ENCODE data around the gene KLHDC8B. TPM values are rescaled to one million over a fixed set of nuclear protein-coding genes. Genes with fewer than 3 reads are reported as not detected.

The KLHDC8B gene
- total RNA-seq, 1 experiment from 2014 or later: 1.7 TPM

DNA sequence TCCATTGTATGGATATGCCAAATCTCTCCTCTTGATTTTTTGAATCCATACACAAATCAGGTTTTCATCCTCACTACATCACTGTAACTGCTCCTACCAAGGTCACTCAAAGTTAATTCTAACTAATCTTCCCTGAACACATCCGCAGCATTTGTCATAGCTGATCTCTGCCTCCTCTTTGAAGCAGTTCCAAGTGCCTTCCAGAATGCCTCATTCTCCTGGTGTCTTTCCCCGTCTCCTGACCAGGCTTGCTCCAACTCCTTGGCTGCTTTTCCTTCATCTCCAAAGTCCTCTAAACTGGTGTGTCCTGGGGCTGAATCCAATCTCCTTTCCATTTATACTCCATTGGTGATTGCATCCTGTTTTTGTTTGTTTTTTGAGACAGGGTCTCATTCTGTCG is 26.8 kb downstream of the KLHDC8B start:
- no TSS peak for BruUV-seq (replicated peaks)
- no peaks in the 10 kb centered on the region for H3K36me3 Mint-ChIP-seq (ENCODE audit: insufficient read depth, unreplicated experiment)
- CTCF ChIA-PET: interaction anchor here (0.6 to 0.7 kb wide), 2 partner anchors 9 to 639 kb away, joined by 3 to 4 read pairs; no protein-coding TSS in a partner anchor
- no peaks in the 10 kb centered on the region for H3K27me3 Mint-ChIP-seq (ENCODE audit: insufficient read depth, unreplicated experiment)
- no peak for DNase-seq (ENCODE audit: unreplicated experiment)
- H3K27ac Mint-ChIP-seq (ENCODE audit: low read depth, unreplicated experiment): no peak overlapping the region
- no peaks in the 10 kb centered on the region for H3K9me3 Mint-ChIP-seq (ENCODE audit: unreplicated experiment)
- POLR2A ChIA-PET: no interaction called here
- H3K4me3 Mint-ChIP-seq (ENCODE audit: unreplicated experiment): no peak overlapping the region
- intact Hi-C loops (cut with micrococcal nuclease): no loop called here
- no peaks in the 10 kb centered on the region for H3K4me1 Mint-ChIP-seq (ENCODE audit: insufficient read depth, unreplicated experiment)
- TF ChIP-seq, protein P1, sequence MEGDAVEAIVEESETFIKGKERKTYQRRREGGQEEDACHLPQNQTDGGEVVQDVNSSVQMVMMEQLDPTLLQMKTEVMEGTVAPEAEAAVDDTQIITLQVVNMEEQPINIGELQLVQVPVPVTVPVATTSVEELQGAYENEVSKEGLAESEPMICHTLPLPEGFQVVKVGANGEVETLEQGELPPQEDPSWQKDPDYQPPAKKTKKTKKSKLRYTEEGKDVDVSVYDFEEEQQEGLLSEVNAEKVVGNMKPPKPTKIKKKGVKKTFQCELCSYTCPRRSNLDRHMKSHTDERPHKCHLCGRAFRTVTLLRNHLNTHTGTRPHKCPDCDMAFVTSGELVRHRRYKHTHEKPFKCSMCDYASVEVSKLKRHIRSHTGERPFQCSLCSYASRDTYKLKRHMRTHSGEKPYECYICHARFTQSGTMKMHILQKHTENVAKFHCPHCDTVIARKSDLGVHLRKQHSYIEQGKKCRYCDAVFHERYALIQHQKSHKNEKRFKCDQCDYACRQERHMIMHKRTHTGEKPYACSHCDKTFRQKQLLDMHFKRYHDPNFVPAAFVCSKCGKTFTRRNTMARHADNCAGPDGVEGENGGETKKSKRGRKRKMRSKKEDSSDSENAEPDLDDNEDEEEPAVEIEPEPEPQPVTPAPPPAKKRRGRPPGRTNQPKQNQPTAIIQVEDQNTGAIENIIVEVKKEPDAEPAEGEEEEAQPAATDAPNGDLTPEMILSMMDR (IDR thresholded peaks at IDR 0.05; ENCODE audit: unreplicated experiment): no peak

DNA sequence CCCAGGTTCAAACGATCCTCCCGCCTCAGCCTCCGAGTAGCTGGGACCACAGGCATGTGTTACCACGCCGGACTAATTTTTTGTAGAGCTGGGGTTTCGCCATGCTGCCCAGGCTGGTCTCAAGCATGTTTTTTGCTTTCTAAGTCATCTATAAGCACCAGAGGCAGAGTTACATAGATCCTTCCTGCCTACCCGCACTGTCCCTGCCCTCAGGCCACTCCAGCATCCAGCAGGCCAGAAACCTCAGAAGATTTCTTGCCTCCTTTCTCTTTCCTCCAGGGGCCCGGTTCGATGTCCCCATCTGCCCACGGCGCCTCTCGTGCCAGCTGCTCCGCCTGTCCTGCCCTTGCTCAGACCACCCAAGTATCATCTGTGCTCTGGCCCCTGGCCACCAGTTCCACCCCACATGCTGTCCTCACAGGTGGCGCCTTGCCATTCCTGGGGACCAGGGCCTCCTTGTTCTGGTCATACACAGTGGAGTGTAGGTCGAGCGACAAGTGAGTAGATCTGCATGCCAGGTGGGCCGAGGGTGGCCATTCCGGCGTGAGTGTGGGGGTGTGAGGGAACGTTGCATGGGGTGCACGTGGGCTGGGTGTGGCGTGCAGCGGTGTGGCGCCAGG is 27.3 kb downstream of the KLHDC8B start:
- Mint-ChIP-seq H3K4me1 (ENCODE audit: insufficient read depth, unreplicated experiment) (no peaks in the 10 kb centered on the region), H3K9me3 (ENCODE audit: unreplicated experiment) (no peaks in the 10 kb centered on the region), H3K27me3 (ENCODE audit: insufficient read depth, unreplicated experiment) (no peaks in the 10 kb centered on the region), H3K36me3 (ENCODE audit: insufficient read depth, unreplicated experiment) (no peaks in the 10 kb centered on the region), H3K27ac (ENCODE audit: low read depth, unreplicated experiment) (no peak overlapping the region), H3K4me3 (ENCODE audit: unreplicated experiment) (no peak overlapping the region)
- ChIA-PET POLR2A (no interaction called here), CTCF (interaction anchor here (0.6 to 0.7 kb wide), 2 partner anchors 8 to 640 kb away, joined by 3 to 4 read pairs; no protein-coding TSS in a partner anchor)
- DNase-seq (ENCODE audit: unreplicated experiment): no peak
- BruUV-seq (replicated peaks): no TSS peak
- TF ChIP-seq, protein P1 (IDR thresholded peaks at IDR 0.05; ENCODE audit: unreplicated experiment): no peak
- intact Hi-C loops (cut with micrococcal nuclease): no loop called here

DNA sequence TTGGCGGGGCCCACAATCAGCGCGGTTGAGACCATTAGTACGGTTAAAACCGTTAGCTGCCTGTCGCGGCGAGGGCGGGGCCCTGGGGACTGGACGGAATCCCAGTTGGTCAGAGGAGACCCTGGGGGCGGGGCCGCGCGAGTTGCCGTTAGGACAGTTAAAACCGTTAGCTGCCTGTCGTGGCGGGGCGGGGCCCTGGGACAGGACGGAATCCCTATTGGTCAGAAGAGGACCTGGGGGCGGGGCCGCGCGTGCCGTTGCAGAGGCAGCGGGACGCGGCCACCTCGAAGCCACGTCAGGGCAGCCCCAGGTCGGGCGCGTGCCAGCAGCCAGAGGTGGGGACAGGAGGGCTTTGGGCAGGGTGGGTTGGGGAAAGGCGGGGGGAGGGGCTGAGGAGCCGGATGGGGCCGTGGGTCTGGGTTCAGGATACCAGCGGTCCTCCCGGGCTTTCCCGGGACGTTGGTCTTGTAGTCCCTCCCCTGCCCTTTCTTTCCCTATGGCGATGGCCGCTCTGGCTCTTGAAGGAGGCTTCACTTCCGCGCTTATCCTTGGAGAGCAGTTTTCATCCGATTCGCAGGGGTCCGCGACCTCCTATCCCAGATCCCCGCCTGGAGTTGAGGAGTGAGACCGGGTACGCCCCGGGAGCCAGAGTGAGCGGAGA is 28.0 kb downstream of the KLHDC8B start:
- intact Hi-C loops (cut with micrococcal nuclease): no loop called here
- DNase-seq (ENCODE audit: unreplicated experiment): no peak
- Mint-ChIP-seq H3K36me3 (ENCODE audit: insufficient read depth, unreplicated experiment) (no peaks in the 10 kb centered on the region), H3K4me1 (ENCODE audit: insufficient read depth, unreplicated experiment) (no peaks in the 10 kb centered on the region), H3K27me3 (ENCODE audit: insufficient read depth, unreplicated experiment) (no peaks in the 10 kb centered on the region), H3K4me3 (ENCODE audit: unreplicated experiment) (no peak overlapping the region), H3K27ac (ENCODE audit: low read depth, unreplicated experiment) (no peak overlapping the region), H3K9me3 (ENCODE audit: unreplicated experiment) (no peaks in the 10 kb centered on the region)
- no TSS peak for BruUV-seq (replicated peaks)
- ChIA-PET CTCF (interaction anchor here (0.6 kb wide), 1 partner anchor 13 kb away, joined by 3 read pairs; no protein-coding TSS in a partner anchor), POLR2A (no interaction called here)
- TF ChIP-seq, protein P1 (IDR thresholded peaks at IDR 0.05; ENCODE audit: unreplicated experiment): no peak

DNA sequence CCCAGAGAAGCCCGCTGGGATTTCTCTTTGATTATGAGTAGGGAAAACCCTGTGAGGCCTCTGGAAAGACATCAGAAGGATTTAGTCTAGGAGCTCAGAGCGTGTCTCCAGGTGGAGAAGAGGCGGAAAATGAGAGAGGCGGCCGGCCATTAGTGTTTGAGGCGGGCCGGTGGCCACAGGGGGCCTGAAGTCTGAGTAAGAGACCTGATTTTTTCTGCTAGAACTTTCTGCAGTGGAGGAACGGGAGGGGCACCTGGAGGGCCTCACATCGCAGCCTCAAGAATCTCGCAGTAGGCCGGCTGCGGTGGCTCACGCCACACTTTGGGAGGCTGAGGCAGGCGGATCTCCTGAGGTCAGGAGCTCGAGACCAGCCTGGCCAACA is 28.5 kb downstream of the KLHDC8B start:
- ChIA-PET POLR2A (no interaction called here), CTCF (interaction anchor here (0.6 kb wide), 1 partner anchor 12 kb away, joined by 3 read pairs; no protein-coding TSS in a partner anchor)
- no peaks in the 10 kb centered on the region for H3K27me3 Mint-ChIP-seq (ENCODE audit: insufficient read depth, unreplicated experiment)
- no peaks in the 10 kb centered on the region for H3K4me1 Mint-ChIP-seq (ENCODE audit: insufficient read depth, unreplicated experiment)
- no peaks in the 10 kb centered on the region for H3K36me3 Mint-ChIP-seq (ENCODE audit: insufficient read depth, unreplicated experiment)
- intact Hi-C loops (cut with micrococcal nuclease): no loop called here
- no peak for DNase-seq (ENCODE audit: unreplicated experiment)
- TF ChIP-seq, protein P1 (IDR thresholded peaks at IDR 0.05; ENCODE audit: unreplicated experiment): no peak
- H3K9me3 Mint-ChIP-seq (ENCODE audit: unreplicated experiment): no peaks in the 10 kb centered on the region
- no peak overlapping the region for H3K27ac Mint-ChIP-seq (ENCODE audit: low read depth, unreplicated experiment)
- BruUV-seq (replicated peaks): no TSS peak
- no peak overlapping the region for H3K4me3 Mint-ChIP-seq (ENCODE audit: unreplicated experiment)

Measured in MCF 10A (cell line).